GM23338 (cell line): ENCODE results near the gene TRIM24. TPM values are rescaled to one million over a fixed set of nuclear protein-coding genes. Genes with fewer than 3 reads are reported as not detected.

Experiments
- ATAC-seq: fragments of 200-7000 bp; cut with Tn5 transposase; 3 replicates; pipeline ENCODE4 v1.9.1; 2020
- DNase-seq: peaks from one replicate; pipeline ENCODE4 v3.0.0-alpha.2; 2015; ENCODE audit warnings: low spot score
- H2AFZ ChIP-seq: fragments of 200-600 bp; sonication (generic); 2 replicates; pipeline ENCODE4 v1.8.0; 2016; ENCODE audit warnings: antibody characterized with exemption, mild to moderate bottlenecking, moderate library complexity
- H3F3A ChIP-seq: fragments of 200-600 bp; sonication (generic); replicated peaks from 2 replicates; pipeline ENCODE4 v1.8.0; 2017; ENCODE audit warnings: antibody characterized with exemption, mixed run types, low read depth
- H3K27ac ChIP-seq: fragments of 200-600 bp; sonication (generic); 2 replicates; pipeline ENCODE4 v1.6.1; 2016; ENCODE audit warnings: low read depth
- H3K27me3 ChIP-seq: fragments of 200-600 bp; sonication (generic); 2 replicates; pipeline ENCODE4 v1.8.0; 2016; ENCODE audit warnings: mild to moderate bottlenecking, mixed run types, moderate library complexity; ENCODE audit not compliant: insufficient read depth
- H3K36me3 ChIP-seq: fragments of 200-600 bp; sonication (generic); 2 replicates; pipeline ENCODE4 v1.8.0; 2016; ENCODE audit warnings: mild to moderate bottlenecking; ENCODE audit not compliant: insufficient read depth
- H3K4me1 ChIP-seq: fragments of 200-600 bp; sonication (generic); 2 replicates; pipeline ENCODE4 v1.8.0; 2016; ENCODE audit warnings: mild to moderate bottlenecking, moderate library complexity; ENCODE audit not compliant: insufficient read depth
- H3K4me2 ChIP-seq: fragments of 200-600 bp; sonication (generic); 2 replicates; pipeline ENCODE4 v1.7.1; 2017; ENCODE audit warnings: mixed run types
- H3K4me3 ChIP-seq: fragments of 200-600 bp; sonication (generic); 2 replicates; pipeline ENCODE4 v1.6.1; 2016; ENCODE audit warnings: mixed run types
- H3K79me2 ChIP-seq: fragments of 200-600 bp; sonication (generic); replicated peaks from 2 replicates; pipeline ENCODE4 v1.8.0; 2017; ENCODE audit warnings: mild to moderate bottlenecking; ENCODE audit not compliant: insufficient read depth
- H3K9me2 ChIP-seq: fragments of 200-600 bp; sonication (generic); 2 replicates; pipeline ENCODE4 v1.8.0; 2017; ENCODE audit not compliant: insufficient read depth
- H4K20me1 ChIP-seq: fragments of 200-600 bp; sonication (generic); replicated peaks from 2 replicates; pipeline ENCODE4 v1.8.0; 2017; ENCODE audit warnings: mild to moderate bottlenecking; ENCODE audit not compliant: insufficient read depth
- H3K27ac Mint-ChIP-seq: 2 replicates; pipeline ENCODE4 v1.8.0; 2020; ENCODE audit warnings: inconsistent platforms, mild to moderate bottlenecking, moderate library complexity, mixed read lengths
- H3K27me3 Mint-ChIP-seq: 3 replicates; pipeline ENCODE4 v1.8.0; 2022; ENCODE audit warnings: low read depth, mild to moderate bottlenecking, moderate library complexity, mixed read lengths, inconsistent platforms; ENCODE audit not compliant: insufficient read depth, poor library complexity
- H3K36me3 Mint-ChIP-seq: 3 replicates; pipeline ENCODE4 v1.8.0; 2021; ENCODE audit warnings: low read depth, mild to moderate bottlenecking, inconsistent platforms, moderate library complexity, mixed read lengths
- H3K4me1 Mint-ChIP-seq: 3 replicates; pipeline ENCODE4 v1.8.0; 2020; ENCODE audit warnings: mild to moderate bottlenecking, inconsistent platforms, mixed read lengths
- H3K4me3 Mint-ChIP-seq: 3 replicates; pipeline ENCODE4 v1.8.0; 2021; ENCODE audit warnings: moderate library complexity, mild to moderate bottlenecking, inconsistent platforms, mixed read lengths
- H3K9me3 Mint-ChIP-seq: 3 replicates; pipeline ENCODE4 v1.8.0; 2020; ENCODE audit warnings: moderate library complexity, mild to moderate bottlenecking, inconsistent platforms, mixed read lengths
- CREB1 ChIP-seq: fragments of 250-450 bp; sonication (Bioruptor Pico); IDR thresholded peaks from 2 replicates; pipeline ENCODE4 v1.5.0; 2020; ENCODE audit warnings: low read depth, mild to moderate bottlenecking, moderate library complexity
- EZH2phosphoT487 ChIP-seq: fragments of 200-600 bp; sonication (generic); IDR thresholded peaks from one replicate; pipeline ENCODE4 v1.8.1; 2018; ENCODE audit warnings: antibody characterized with exemption; ENCODE audit not compliant: unreplicated experiment
- NANOG ChIP-seq: IDR thresholded peaks from 2 replicates; pipeline ENCODE4 v1.6.1; 2016; ENCODE audit warnings: antibody characterized with exemption, borderline replicate concordance
- POLR2AphosphoS5 ChIP-seq: IDR thresholded peaks from 2 replicates; pipeline ENCODE4 v1.6.1; 2016; ENCODE audit warnings: antibody characterized with exemption, low read depth
- STAT1 ChIP-seq: IDR thresholded peaks from one replicate; pipeline ENCODE4 v1.6.1; 2016; ENCODE audit warnings: antibody characterized with exemption; ENCODE audit not compliant: unreplicated experiment
- polyA plus RNA-seq: library from polyadenylated mRNA; unstranded; fragments of >200 nt; fragmentation: Nextera tagmentation; extraction: Ambion mirVana; gene quantifications from 2 replicates; pipeline ENCODE4 v1.2.1, GENCODE V29; 2016
- total RNA-seq: library from RNA; depleted of rRNA; stranded (reverse); fragments of >200 nt; shearing (Covaris generic); gene quantifications from 2 replicates; pipeline ENCODE4 v1.2.3, GENCODE V29; 2014
- TF ChIP-seq, protein P1 (sequence below), 2 experiments: fragments of 200-600 bp in 1 of 2; sonication (generic) in 1 of 2; conservative IDR thresholded peaks; 2 replicates each; pipeline versions ENCODE4 v1.5.1 to v1.6.1; 2016 to 2017; ENCODE audit warnings: antibody characterized with exemption in 2 of 2, low read depth in 2 of 2, mild to moderate bottlenecking in 2 of 2, moderate library complexity in 1 of 2
- TF ChIP-seq, protein P2 (sequence below): IDR thresholded peaks from one replicate; pipeline ENCODE4 v1.6.1; 2018; ENCODE audit warnings: antibody characterized with exemption; ENCODE audit not compliant: unreplicated experiment
- TF ChIP-seq, protein P3 (sequence below): fragments of 250-450 bp; sonication (Bioruptor Pico); IDR thresholded peaks from 2 replicates; pipeline ENCODE4 v1.5.0; 2020; ENCODE audit warnings: mild to moderate bottlenecking, moderate library complexity

TRIM24 gene
- total and polyA plus RNA-seq, 2 experiments from 2014 or later, result 67.0 to 120 TPM

DNA sequence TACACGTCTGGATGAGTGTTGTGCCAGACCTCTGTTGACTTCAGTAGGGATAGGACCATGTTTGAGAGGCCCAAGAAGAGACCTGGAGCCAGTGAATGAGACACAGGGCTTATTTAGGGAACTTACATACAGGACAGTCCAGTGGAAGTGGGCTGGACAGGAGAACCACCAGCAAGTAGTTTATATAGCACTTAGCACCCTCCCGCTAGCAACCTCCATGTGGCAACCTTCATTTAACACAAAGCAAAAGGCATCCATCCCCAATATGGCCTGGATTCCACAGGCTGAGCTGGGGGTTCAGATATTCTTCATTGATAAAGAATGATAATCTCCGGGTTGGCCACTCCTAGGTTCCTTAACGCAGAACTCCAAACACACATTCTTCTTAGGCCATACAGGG is 93.7 kb downstream of the TRIM24 start:
- H3K9me3 Mint-ChIP-seq, result peaks cover 44% of the 10 kb centered on the region

More for the DNA sequence above, 93.7 kb downstream of the TRIM24 start:
- no peak for DNase-seq
- no peaks in the 10 kb centered on the region for H3K27me3 ChIP-seq
- no peak for ATAC-seq
- Mint-ChIP-seq H3K27me3 (peaks cover 6% of the 10 kb centered on the region), H3K4me3 (no peak overlapping the region), H3K36me3 (peaks cover 97% of the 10 kb centered on the region), H3K27ac (no peak overlapping the region), H3K4me1 (no peaks in the 10 kb centered on the region; the same call in 1 of the 3 replicates)
- no peaks in the 10 kb centered on the region; the same call in 1 of the 2 replicates for H4K20me1 ChIP-seq
- H3K27ac ChIP-seq, result no peak overlapping the region
- H2AFZ ChIP-seq, result no peak overlapping the region
- H3K4me2 ChIP-seq, result no peak overlapping the region
- H3K4me1 ChIP-seq, result no peaks in the 10 kb centered on the region
- H3K9me2 ChIP-seq, result peaks cover 4% of the 10 kb centered on the region; the same call in 1 of the 2 replicates
- TF ChIP-seq, protein P1, sequence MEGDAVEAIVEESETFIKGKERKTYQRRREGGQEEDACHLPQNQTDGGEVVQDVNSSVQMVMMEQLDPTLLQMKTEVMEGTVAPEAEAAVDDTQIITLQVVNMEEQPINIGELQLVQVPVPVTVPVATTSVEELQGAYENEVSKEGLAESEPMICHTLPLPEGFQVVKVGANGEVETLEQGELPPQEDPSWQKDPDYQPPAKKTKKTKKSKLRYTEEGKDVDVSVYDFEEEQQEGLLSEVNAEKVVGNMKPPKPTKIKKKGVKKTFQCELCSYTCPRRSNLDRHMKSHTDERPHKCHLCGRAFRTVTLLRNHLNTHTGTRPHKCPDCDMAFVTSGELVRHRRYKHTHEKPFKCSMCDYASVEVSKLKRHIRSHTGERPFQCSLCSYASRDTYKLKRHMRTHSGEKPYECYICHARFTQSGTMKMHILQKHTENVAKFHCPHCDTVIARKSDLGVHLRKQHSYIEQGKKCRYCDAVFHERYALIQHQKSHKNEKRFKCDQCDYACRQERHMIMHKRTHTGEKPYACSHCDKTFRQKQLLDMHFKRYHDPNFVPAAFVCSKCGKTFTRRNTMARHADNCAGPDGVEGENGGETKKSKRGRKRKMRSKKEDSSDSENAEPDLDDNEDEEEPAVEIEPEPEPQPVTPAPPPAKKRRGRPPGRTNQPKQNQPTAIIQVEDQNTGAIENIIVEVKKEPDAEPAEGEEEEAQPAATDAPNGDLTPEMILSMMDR (conservative IDR thresholded peaks at IDR 0.05; ENCODE audit: low read depth in 2 of 2), result no peak
- TF ChIP-seq POLR2AphosphoS5 (no peak), CREB1 (no peak), NANOG (no peak), STAT1 (no peak), EZH2phosphoT487 (no peak)
- TF ChIP-seq, protein P2, sequence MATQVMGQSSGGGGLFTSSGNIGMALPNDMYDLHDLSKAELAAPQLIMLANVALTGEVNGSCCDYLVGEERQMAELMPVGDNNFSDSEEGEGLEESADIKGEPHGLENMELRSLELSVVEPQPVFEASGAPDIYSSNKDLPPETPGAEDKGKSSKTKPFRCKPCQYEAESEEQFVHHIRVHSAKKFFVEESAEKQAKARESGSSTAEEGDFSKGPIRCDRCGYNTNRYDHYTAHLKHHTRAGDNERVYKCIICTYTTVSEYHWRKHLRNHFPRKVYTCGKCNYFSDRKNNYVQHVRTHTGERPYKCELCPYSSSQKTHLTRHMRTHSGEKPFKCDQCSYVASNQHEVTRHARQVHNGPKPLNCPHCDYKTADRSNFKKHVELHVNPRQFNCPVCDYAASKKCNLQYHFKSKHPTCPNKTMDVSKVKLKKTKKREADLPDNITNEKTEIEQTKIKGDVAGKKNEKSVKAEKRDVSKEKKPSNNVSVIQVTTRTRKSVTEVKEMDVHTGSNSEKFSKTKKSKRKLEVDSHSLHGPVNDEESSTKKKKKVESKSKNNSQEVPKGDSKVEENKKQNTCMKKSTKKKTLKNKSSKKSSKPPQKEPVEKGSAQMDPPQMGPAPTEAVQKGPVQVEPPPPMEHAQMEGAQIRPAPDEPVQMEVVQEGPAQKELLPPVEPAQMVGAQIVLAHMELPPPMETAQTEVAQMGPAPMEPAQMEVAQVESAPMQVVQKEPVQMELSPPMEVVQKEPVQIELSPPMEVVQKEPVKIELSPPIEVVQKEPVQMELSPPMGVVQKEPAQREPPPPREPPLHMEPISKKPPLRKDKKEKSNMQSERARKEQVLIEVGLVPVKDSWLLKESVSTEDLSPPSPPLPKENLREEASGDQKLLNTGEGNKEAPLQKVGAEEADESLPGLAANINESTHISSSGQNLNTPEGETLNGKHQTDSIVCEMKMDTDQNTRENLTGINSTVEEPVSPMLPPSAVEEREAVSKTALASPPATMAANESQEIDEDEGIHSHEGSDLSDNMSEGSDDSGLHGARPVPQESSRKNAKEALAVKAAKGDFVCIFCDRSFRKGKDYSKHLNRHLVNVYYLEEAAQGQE, result no peak
- TF ChIP-seq, protein P3, sequence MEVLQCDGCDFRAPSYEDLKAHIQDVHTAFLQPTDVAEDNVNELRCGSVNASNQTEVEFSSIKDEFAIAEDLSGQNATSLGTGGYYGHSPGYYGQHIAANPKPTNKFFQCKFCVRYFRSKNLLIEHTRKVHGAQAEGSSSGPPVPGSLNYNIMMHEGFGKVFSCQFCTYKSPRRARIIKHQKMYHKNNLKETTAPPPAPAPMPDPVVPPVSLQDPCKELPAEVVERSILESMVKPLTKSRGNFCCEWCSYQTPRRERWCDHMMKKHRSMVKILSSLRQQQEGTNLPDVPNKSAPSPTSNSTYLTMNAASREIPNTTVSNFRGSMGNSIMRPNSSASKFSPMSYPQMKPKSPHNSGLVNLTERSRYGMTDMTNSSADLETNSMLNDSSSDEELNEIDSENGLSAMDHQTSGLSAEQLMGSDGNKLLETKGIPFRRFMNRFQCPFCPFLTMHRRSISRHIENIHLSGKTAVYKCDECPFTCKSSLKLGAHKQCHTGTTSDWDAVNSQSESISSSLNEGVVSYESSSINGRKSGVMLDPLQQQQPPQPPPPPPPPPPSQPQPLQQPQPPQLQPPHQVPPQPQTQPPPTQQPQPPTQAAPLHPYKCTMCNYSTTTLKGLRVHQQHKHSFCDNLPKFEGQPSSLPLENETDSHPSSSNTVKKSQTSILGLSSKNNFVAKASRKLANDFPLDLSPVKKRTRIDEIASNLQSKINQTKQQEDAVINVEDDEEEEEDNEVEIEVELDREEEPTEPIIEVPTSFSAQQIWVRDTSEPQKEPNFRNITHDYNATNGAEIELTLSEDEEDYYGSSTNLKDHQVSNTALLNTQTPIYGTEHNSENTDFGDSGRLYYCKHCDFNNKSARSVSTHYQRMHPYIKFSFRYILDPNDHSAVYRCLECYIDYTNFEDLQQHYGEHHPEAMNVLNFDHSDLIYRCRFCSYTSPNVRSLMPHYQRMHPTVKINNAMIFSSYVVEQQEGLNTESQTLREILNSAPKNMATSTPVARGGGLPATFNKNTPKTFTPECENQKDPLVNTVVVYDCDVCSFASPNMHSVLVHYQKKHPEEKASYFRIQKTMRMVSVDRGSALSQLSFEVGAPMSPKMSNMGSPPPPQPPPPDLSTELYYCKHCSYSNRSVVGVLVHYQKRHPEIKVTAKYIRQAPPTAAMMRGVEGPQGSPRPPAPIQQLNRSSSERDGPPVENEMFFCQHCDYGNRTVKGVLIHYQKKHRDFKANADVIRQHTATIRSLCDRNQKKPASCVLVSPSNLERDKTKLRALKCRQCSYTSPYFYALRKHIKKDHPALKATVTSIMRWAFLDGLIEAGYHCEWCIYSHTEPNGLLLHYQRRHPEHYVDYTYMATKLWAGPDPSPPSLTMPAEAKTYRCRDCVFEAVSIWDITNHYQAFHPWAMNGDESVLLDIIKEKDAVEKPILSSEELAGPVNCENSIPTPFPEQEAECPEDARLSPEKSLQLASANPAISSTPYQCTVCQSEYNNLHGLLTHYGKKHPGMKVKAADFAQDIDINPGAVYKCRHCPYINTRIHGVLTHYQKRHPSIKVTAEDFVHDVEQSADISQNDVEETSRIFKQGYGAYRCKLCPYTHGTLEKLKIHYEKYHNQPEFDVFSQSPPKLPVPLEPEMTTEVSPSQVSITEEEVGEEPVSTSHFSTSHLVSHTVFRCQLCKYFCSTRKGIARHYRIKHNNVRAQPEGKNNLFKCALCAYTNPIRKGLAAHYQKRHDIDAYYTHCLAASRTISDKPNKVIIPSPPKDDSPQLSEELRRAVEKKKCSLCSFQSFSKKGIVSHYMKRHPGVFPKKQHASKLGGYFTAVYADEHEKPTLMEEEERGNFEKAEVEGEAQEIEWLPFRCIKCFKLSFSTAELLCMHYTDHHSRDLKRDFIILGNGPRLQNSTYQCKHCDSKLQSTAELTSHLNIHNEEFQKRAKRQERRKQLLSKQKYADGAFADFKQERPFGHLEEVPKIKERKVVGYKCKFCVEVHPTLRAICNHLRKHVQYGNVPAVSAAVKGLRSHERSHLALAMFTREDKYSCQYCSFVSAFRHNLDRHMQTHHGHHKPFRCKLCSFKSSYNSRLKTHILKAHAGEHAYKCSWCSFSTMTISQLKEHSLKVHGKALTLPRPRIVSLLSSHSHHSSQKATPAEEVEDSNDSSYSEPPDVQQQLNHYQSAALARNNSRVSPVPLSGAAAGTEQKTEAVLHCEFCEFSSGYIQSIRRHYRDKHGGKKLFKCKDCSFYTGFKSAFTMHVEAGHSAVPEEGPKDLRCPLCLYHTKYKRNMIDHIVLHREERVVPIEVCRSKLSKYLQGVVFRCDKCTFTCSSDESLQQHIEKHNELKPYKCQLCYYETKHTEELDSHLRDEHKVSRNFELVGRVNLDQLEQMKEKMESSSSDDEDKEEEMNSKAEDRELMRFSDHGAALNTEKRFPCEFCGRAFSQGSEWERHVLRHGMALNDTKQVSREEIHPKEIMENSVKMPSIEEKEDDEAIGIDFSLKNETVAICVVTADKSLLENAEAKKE (CRISPR knock-in tag), result no peak
- H3K36me3 ChIP-seq, result peaks cover 86% of the 10 kb centered on the region
- no peak overlapping the region for H3K4me3 ChIP-seq
- peaks cover 73% of the 10 kb centered on the region for H3K79me2 ChIP-seq
- H3F3A ChIP-seq, result peaks cover 9% of the 10 kb centered on the region; the same call in 1 of the 2 replicates
